HepG2 (cell line): ENCODE data around the gene TTLL10. TPM values are rescaled to one million over a fixed set of nuclear protein-coding genes. Genes with fewer than 3 reads are reported as not detected.
A peak's percentile ranks its signal among the peaks of the same experiment; 100 is the strongest.

ENCODE experiments used
- ATAC-seq: fragments of 200-7000 bp; cut with Tn5 transposase; 3 replicates; pipeline ENCODE4 v1.9.1; 2020; ENCODE audit warnings: mild to moderate bottlenecking, moderate library complexity
- BruUV-seq: library from RNA; stranded (reverse); fragments of 400-500 nt; replicated peaks from 2 replicates; lab custom pipeline; 2021; lab: Mats Ljungman, UMichigan
- CTCF ChIA-PET: fragments of 300-600 bp; formaldehyde crosslinking; extraction: SDS; loops from one replicate; lab custom pipeline; 2021; ENCODE audit warnings: low total read pairs, inconsistent platforms, low intra/inter-chr PET ratio; lab: Yijun Ruan, JAX
- POLR2A ChIA-PET: fragments of 350-600 bp; sonication (Branson Sonifier 250); formaldehyde crosslinking; loops from one replicate; lab custom pipeline; 2020; ENCODE audit warnings: antibody characterized with exemption, inconsistent platforms; lab: Yijun Ruan, JAX
- DNase-seq: peaks from one replicate; pipeline ENCODE4 v3.0.0-alpha.2; 2015; ENCODE audit warnings: low spot score
- FAIRE-seq: peaks from 3 replicates; lab custom pipeline; 2011; peaks lifted over from hg19 to GRCh38; lab: Jason Lieb, UNC
- H2AFZ ChIP-seq: one replicate; pipeline ENCODE4 v1.6.1; 2011; ENCODE audit warnings: low read length, inconsistent platforms
- H3K27ac ChIP-seq: fragments of 300-600 bp; 3 replicates; pipeline ENCODE4 v1.8.0; 2011; ENCODE audit warnings: mixed run types, mild to moderate bottlenecking, mixed read lengths, low read length, inconsistent platforms; ENCODE audit not compliant: insufficient read depth; ENCODE audit errors: extremely low read length
- H3K27me3 ChIP-seq, 2 experiments: fragments of 200-600 bp in 1 of 2; 2 replicates in 1 of 2; 3 replicates in 1 of 2; pipeline versions ENCODE4 v1.6.0 to v1.8.0; 2011; ENCODE audit warnings: low read length in 2 of 2, mild to moderate bottlenecking in 2 of 2, moderate library complexity in 2 of 2, inconsistent platforms in 1 of 2; ENCODE audit not compliant: insufficient read depth in 2 of 2, control insufficient read depth in 1 of 2
- H3K36me3 ChIP-seq, 2 experiments: fragments of 200-600 bp in 1 of 2; replicated peaks in 1 of 2; 2 replicates in 1 of 2; 3 replicates in 1 of 2; pipeline versions ENCODE4 v1.5.1 to v1.8.0; 2011; ENCODE audit warnings: low read length in 2 of 2, inconsistent platforms in 1 of 2; ENCODE audit not compliant: insufficient read depth in 2 of 2, control insufficient read depth in 1 of 2
- H3K4me1 ChIP-seq: 2 replicates; pipeline ENCODE4 v1.5.1; 2012; ENCODE audit warnings: low read length, inconsistent platforms; ENCODE audit not compliant: insufficient read depth
- H3K4me2 ChIP-seq: 2 replicates; pipeline ENCODE4 v1.6.0; 2011; ENCODE audit warnings: low read depth, low read length, inconsistent platforms
- H3K4me3 ChIP-seq, 3 experiments: fragments of 200-600 bp in 1 of 3; sonication (generic), shearing (Covaris generic) in 1 of 3; replicated peaks in 1 of 3; 2 replicates each; pipeline ENCODE4 v1.5.1; 2011 to 2016; ENCODE audit warnings: low read length in 3 of 3, inconsistent platforms in 2 of 3, low read depth in 2 of 3, mild to moderate bottlenecking in 2 of 3, control low read depth in 1 of 3, mixed read lengths in 1 of 3; ENCODE audit not compliant: insufficient read depth in 1 of 3
- H3K79me2 ChIP-seq: one replicate; pipeline ENCODE4 v1.6.1; 2011; ENCODE audit warnings: low read length, inconsistent platforms; ENCODE audit not compliant: insufficient read depth
- H3K9ac ChIP-seq: 2 replicates; pipeline ENCODE4 v1.6.0; 2011; ENCODE audit warnings: mild to moderate bottlenecking, low read depth, low read length, inconsistent platforms; ENCODE audit not compliant: insufficient read depth
- H3K9me3 ChIP-seq: 2 replicates; pipeline ENCODE4 v1.5.1; 2012; ENCODE audit warnings: mild to moderate bottlenecking, low read length
- H4K20me1 ChIP-seq: 2 replicates; pipeline ENCODE4 v1.6.0; 2011; ENCODE audit warnings: inconsistent platforms, mild to moderate bottlenecking, low read length, moderate library complexity; ENCODE audit not compliant: insufficient read depth
- CREB1 ChIP-seq, 2 experiments: fragments of 450-650 bp in 1 of 2; IDR thresholded peaks; 2 replicates each; pipeline ENCODE4 v1.6.1; 2016 to 2017; ENCODE audit warnings: control low read depth in 1 of 2, mild to moderate bottlenecking in 1 of 2, missing compliant biosample characterization in 1 of 2, missing genetic modification characterization in 1 of 2
- GMEB1 ChIP-seq: sonication (generic); formaldehyde crosslinking; IDR thresholded peaks from 2 replicates; pipeline ENCODE4 v1.5.1; 2020; ENCODE audit warnings: missing genetic modification reagents, mild to moderate bottlenecking, borderline replicate concordance
- HDAC2 ChIP-seq: sonication (generic); formaldehyde crosslinking; IDR thresholded peaks from 2 replicates; pipeline ENCODE4 v1.4.0; 2020; ENCODE audit warnings: missing genetic modification reagents
- RAD21 ChIP-seq: fragments of 450-650 bp; formaldehyde crosslinking; IDR thresholded peaks from 2 replicates; pipeline ENCODE4 v1.5.0; 2020; ENCODE audit warnings: mild to moderate bottlenecking
- TEF ChIP-seq: sonication (generic); formaldehyde crosslinking; IDR thresholded peaks from 2 replicates; pipeline ENCODE4 v1.5.0; 2020; ENCODE audit warnings: missing genetic modification reagents
- TFDP2 ChIP-seq: sonication (generic); formaldehyde crosslinking; IDR thresholded peaks from 2 replicates; pipeline ENCODE4 v1.4.0; 2020; ENCODE audit warnings: missing genetic modification reagents
- ZFP41 ChIP-seq: sonication (generic); formaldehyde crosslinking; IDR thresholded peaks from 2 replicates; pipeline ENCODE4 v1.4.0; 2020; ENCODE audit warnings: mild to moderate bottlenecking, missing genetic modification reagents, borderline replicate concordance
- ZNF367 ChIP-seq: sonication (generic); formaldehyde crosslinking; IDR thresholded peaks from 2 replicates; pipeline ENCODE4 v1.4.0; 2020; ENCODE audit warnings: missing genetic modification reagents, borderline replicate concordance
- ZNF562 ChIP-seq: sonication (generic); formaldehyde crosslinking; IDR thresholded peaks from 2 replicates; pipeline ENCODE4 v1.8.0; 2022; ENCODE audit warnings: missing genetic modification reagents, borderline replicate concordance
- WGBS: methylation state at CpG from one replicate; pipeline ENCODE4 v1.1.6; 2017; ENCODE audit warnings: low lambda C conversion rate; 5-methylcytosine and 5-hydroxymethylcytosine counted together
- in situ Hi-C: cut with HindIII; loops from 2 replicates; pipeline ENCODE4 v1.10.0; 2017; ENCODE audit warnings: low pct_unique_long_range_greater_than_20kb; ENCODE audit not compliant: extremely low pct_ligation_motif_present
- intact Hi-C: fragments of 100-400 bp; cut with micrococcal nuclease; formaldehyde crosslinking; loops from one replicate; pipeline ENCODE4 v1.10.0; 2022; ENCODE audit not compliant: unreplicated experiment
- polyA plus RNA-seq, 8 experiments: library from polyadenylated mRNA; depleted of rRNA in 3 of 8; stranded (reverse) in 7 of 8; unstranded in 1 of 8; fragments of >200 nt; fragmentation: Illumina TruSeq in 4 of 8; extraction: Trizol in 4 of 8; gene quantifications; 2 replicates each; pipeline versions ENCODE4 v1.2.1 to v1.2.3, GENCODE V29; 2011 to 2016; ENCODE audit warnings: low read depth in 4 of 8, missing spikeins in 1 of 8, mixed read lengths in 1 of 8; ENCODE audit not compliant: insufficient read depth in 1 of 8
- total RNA-seq, 5 experiments: library from RNA; depleted of rRNA; stranded (reverse); fragments of >200 nt; fragmentation: Illumina TruSeq; extraction: Trizol; gene quantifications; 2 replicates each; pipeline ENCODE4 v1.2.3, GENCODE V29; 2016; ENCODE audit warnings: low read depth in 1 of 5

The TTLL10 gene
- total and polyA plus RNA-seq, 2 of the 13 experiments (the other 11 are each of a cell fraction or from before 2014, with no cell fraction given), result not detected

GRCh38 chr1:1171161-1171545 lies 2.5 kb upstream of the TTLL10 start:
- BruUV-seq, result no TSS peak
- Histone ChIP-seq H3K4me3 (no peak overlapping the region), H3K9ac (no peak overlapping the region), H3K4me1 (peaks cover 47% of the 10 kb centered on the region), H3K27ac (no peak overlapping the region), H4K20me1 (no peaks in the 10 kb centered on the region), H3K79me2 (no peaks in the 10 kb centered on the region), H3K9me3 (no peaks in the 10 kb centered on the region), H3K27me3 (peaks cover 20 to 43% of the 10 kb centered on the region in 2 experiments), H3K4me2 (no peak overlapping the region), H2AFZ (no peak overlapping the region), H3K36me3 (no peaks in the 10 kb centered on the region)
- DNase-seq (no peak), FAIRE-seq (no peak), ATAC-seq (no peak)
- no peak for TF ChIP-seq ZNF367
- no peak for TF ChIP-seq ZNF562 (CRISPR knock-in tag)
- TF ChIP-seq RAD21 (CRISPR knock-in tag), result no peak
- no peak for TF ChIP-seq TFDP2 (CRISPR knock-in tag)
- no peak for TF ChIP-seq HDAC2 (CRISPR knock-in tag)
- ChIA-PET CTCF (no interaction called here), POLR2A (interaction anchor here (7.4 kb wide), 1 partner anchor 47 kb away, joined by 93 read pairs; no protein-coding TSS in a partner anchor)
- intact Hi-C loops (loop anchor here (10.0 kb wide), 1 partner anchor 64 kb away; the partner anchor contains the start of genes B3GALT6 and SDF4), in situ Hi-C loops (no loop called here)
- 30% methylated on average over 4 of the region's 12 CpGs for WGBS

- DNase-seq (no peak), FAIRE-seq (no peak), ATAC-seq (no peak)
- Histone ChIP-seq H3K27ac (no peak overlapping the region), H3K9me3 (no peaks in the 10 kb centered on the region), H3K27me3 (peaks cover 25 to 49% of the 10 kb centered on the region in 2 experiments), H3K4me2 (no peak overlapping the region), H3K9ac (no peak overlapping the region), H3K4me1 (peaks cover 43% of the 10 kb centered on the region), H3K4me3 (no peak overlapping the region), H4K20me1 (no peaks in the 10 kb centered on the region), H3K79me2 (no peaks in the 10 kb centered on the region), H3K36me3 (no peaks in the 10 kb centered on the region), H2AFZ (no peak overlapping the region)
- 48% methylated on average over 6 of the region's 33 CpGs for WGBS
- no peak for TF ChIP-seq GMEB1 (CRISPR knock-in tag)
- no peak for TF ChIP-seq TEF
- no peak for TF ChIP-seq ZFP41 (CRISPR knock-in tag)
- peak; percentile 59; the same call in 1 of the 2 replicates for TF ChIP-seq CREB1 (IDR thresholded peaks at IDR 0.05)
- no peak for TF ChIP-seq CREB1 (CRISPR knock-in tag; IDR thresholded peaks at IDR 0.05)
- in situ Hi-C loops, result no loop called here
- intact Hi-C loops, result loop anchor here (10.0 kb wide), 1 partner anchor 63 kb away; the partner anchor contains the start of genes B3GALT6 and SDF4
- no TSS peak for BruUV-seq
- ChIA-PET CTCF (no interaction called here), POLR2A (interaction anchor here (7.4 kb wide), 1 partner anchor 48 kb away, joined by 93 read pairs; no protein-coding TSS in a partner anchor)
These were observed 1.9 kb upstream of the TTLL10 start for GRCh38 chr1:1171546-1172340.
